ENCODE measurements around the gene CPSF4L. TPM values are rescaled to one million over a fixed set of nuclear protein-coding genes. Genes with fewer than 3 reads are reported as not detected.

The CPSF4L gene
- total and polyA plus RNA-seq, 2 of the 13 experiments (the other 11 are each of a cell fraction or from before 2014, with no cell fraction given) = 0.73 to 1.6 TPM

- no peak overlapping the region for H3K9ac ChIP-seq (ENCODE audit: insufficient read depth, low read depth, low read length)
- DNase-seq (ENCODE audit: low spot score) (peak; percentile 36), FAIRE-seq (peak; percentile 37), ATAC-seq (peak; percentile 53)
- H2AFZ ChIP-seq (ENCODE audit: low read length) = no peak overlapping the region
- peaks cover 45% of the 10 kb centered on the region; the same call in 1 of the 2 replicates for H4K20me1 ChIP-seq (ENCODE audit: insufficient read depth, low read length)
- intact Hi-C loops (cut with micrococcal nuclease; ENCODE audit: unreplicated experiment) (loop anchor here (2.0 kb wide), 1 partner anchor 13 kb away; no protein-coding TSS in a partner anchor), in situ Hi-C loops (cut with HindIII; ENCODE audit: extremely low pct_ligation_motif_present, low pct_unique_long_range_greater_than_20kb) (loop anchor here (25.0 kb wide), 1 partner anchor 1139 kb away; the partner anchor contains the start of gene GPRC5C)
- H3K4me2 ChIP-seq (ENCODE audit: low read depth, low read length) = no peak overlapping the region
- ChIA-PET CTCF (ENCODE audit: low intra/inter-chr PET ratio, low total read pairs) (no interaction called here), POLR2A (interaction anchor here (1.1 to 7.9 kb wide), 3 partner anchors 9 to 36 kb away, joined by 7 to 77 read pairs (median 7); partner anchors contain the start of gene CPSF4L)
- H3K4me1 ChIP-seq (ENCODE audit: insufficient read depth, low read length) = peaks cover 86% of the 10 kb centered on the region
- H3K27ac ChIP-seq (ENCODE audit: extremely low read length, insufficient read depth, low read length) = peak overlapping the region; percentile 7
- H3K79me2 ChIP-seq (ENCODE audit: insufficient read depth, low read length) = peaks cover 75% of the 10 kb centered on the region
- no TSS peak for BruUV-seq (replicated peaks)
- no peaks in the 10 kb centered on the region for H3K9me3 ChIP-seq (ENCODE audit: low read length)
- no peak overlapping the region for H3K4me3 ChIP-seq (replicated peaks in 1 of 3; ENCODE audit: insufficient read depth in 1 of 3, low read depth in 2 of 3, low read length in 3 of 3)
- H3K36me3 ChIP-seq (replicated peaks in 1 of 2; ENCODE audit: control insufficient read depth in 1 of 2, insufficient read depth in 2 of 2, low read length in 2 of 2) = peaks cover 6 to 14% of the 10 kb centered on the region in 2 experiments; a peak in 3 of 5 replicates
- no peaks in the 10 kb centered on the region for H3K27me3 ChIP-seq (ENCODE audit: control insufficient read depth in 1 of 2, insufficient read depth in 2 of 2, low read length in 2 of 2)
- 94% methylated on average over 15 of the region's 15 CpGs for WGBS (ENCODE audit: low lambda C conversion rate)
- TF ChIP-seq MTF2 (CRISPR knock-in tag; IDR thresholded peaks at IDR 0.05; ENCODE audit: borderline replicate concordance) (no peak), ZBTB38 (CRISPR knock-in tag; IDR thresholded peaks at IDR 0.05) (peak; percentile 28; the same call in 1 of the 2 replicates), HNRNPL (IDR thresholded peaks at IDR 0.05; ENCODE audit: low read depth, low read length) (no peak), GFI1 (CRISPR knock-in tag; IDR thresholded peaks at IDR 0.05; ENCODE audit: borderline replicate concordance) (no peak), ARNTL (CRISPR knock-in tag; IDR thresholded peaks at IDR 0.05) (no peak), ZBTB4 (CRISPR knock-in tag; IDR thresholded peaks at IDR 0.05; ENCODE audit: borderline replicate concordance) (peak; percentile 84; the same call in 1 of the 2 replicates), ARID5B (CRISPR knock-in tag; IDR thresholded peaks at IDR 0.05) (no peak), ATF1 (CRISPR knock-in tag; IDR thresholded peaks at IDR 0.05) (no peak), ZNF160 (CRISPR knock-in tag; IDR thresholded peaks at IDR 0.05) (no peak), FOXO4 (CRISPR knock-in tag; conservative IDR thresholded peaks at IDR 0.05) (no peak), ZNF768 (CRISPR knock-in tag; IDR thresholded peaks at IDR 0.05) (no peak), MIER2 (CRISPR knock-in tag; IDR thresholded peaks at IDR 0.05) (no peak), DBP (CRISPR knock-in tag; IDR thresholded peaks at IDR 0.05; ENCODE audit: not compliant biosample characterization) (no peak)
Measured at GRCh38 chr17:73297934-73298861, 36.5 kb upstream of the CPSF4L start.

Data from HepG2 (cell line).